ENCODE data around the gene CENPP.

CENPP gene

GRCh38 chr9:92664394-92665152 lies 338.8 kb downstream of the CENPP start:
- DNase-seq: no peak

GRCh38 chr9:92665836-92666235 lies 340.1 kb downstream of the CENPP start:
- DNase-seq: no peak

- no peak for DNase-seq
Measured at GRCh38 chr9:92666236-92666635, 340.5 kb downstream of the CENPP start.

GRCh38 chr9:92666912-92667532 lies 341.3 kb downstream of the CENPP start:
- no peak for DNase-seq

- peak; percentile 59 to 63 for DNase-seq
Measured at GRCh38 chr9:92668746-92669526, 343.2 kb downstream of the CENPP start.

GRCh38 chr9:92669527-92669889 lies 343.8 kb downstream of the CENPP start:
- DNase-seq: peak; percentile 43 to 48

Measured in stimulated activated CD4-positive, alpha-beta T cell treated with anti-CD3 and anti-CD28 coated beads, Interleukin-2, amount 100 ng/mL, for 24 hours (primary cell).